ENCODE data around the gene EMSY. TPM values are rescaled to one million over a fixed set of nuclear protein-coding genes. Genes with fewer than 3 reads are reported as not detected.

The EMSY gene
- total and polyA plus RNA-seq, 2 of the 8 experiments (the other 6 are each of a cell fraction or from before 2014, with no cell fraction given): 29.6 to 34.6 TPM

GRCh38 chr11:76578654-76579055 is 133.8 kb downstream of the EMSY start:
- H4K5ac ChIP-seq (ENCODE audit: insufficient read length, low read depth, low read length): no peak overlapping the region
- H3K56ac ChIP-seq (replicated peaks; ENCODE audit: insufficient read length, low read depth, low read length): no peak overlapping the region
- H2BK120ac ChIP-seq (replicated peaks; ENCODE audit: low read depth, low read length): no peak overlapping the region
- H3K23me2 ChIP-seq (ENCODE audit: low read depth, low read length): no peaks in the 10 kb centered on the region
- peak overlapping the region; percentile 75; the same call in 1 of the 2 replicates for H2BK12ac ChIP-seq (ENCODE audit: low read depth, low read length)
- no peak overlapping the region for H3K9ac ChIP-seq (replicated peaks in 1 of 4; ENCODE audit: extremely low read depth in 1 of 4, low read depth in 3 of 4, low read length in 3 of 4)
- H3K79me1 ChIP-seq (ENCODE audit: low read depth, low read length): no peaks in the 10 kb centered on the region
- no peak overlapping the region for H4K91ac ChIP-seq (replicated peaks; ENCODE audit: insufficient read length, low read length)
- FAIRE-seq: no peak
- H3K23ac ChIP-seq (ENCODE audit: insufficient read length): no peak overlapping the region
- WGBS, 2 experiments (ENCODE audit: extremely low coverage in 1 of 2, insufficient coverage in 1 of 2, insufficient read length in 1 of 2, insufficient replicate concordance in 2 of 2, low coverage in 1 of 2, low lambda C conversion rate in 2 of 2, missing lambda C conversion rate in 1 of 2): 80% methylated on average over 11 of the region's 11 CpGs; no CpG with 5 or more reads in 1 of the 2 experiments
- H2AK5ac ChIP-seq (ENCODE audit: low read depth, low read length): no peak overlapping the region
- no peaks in the 10 kb centered on the region for H3K27me3 ChIP-seq (replicated peaks in 1 of 4; ENCODE audit: control insufficient read depth in 3 of 4, extremely low read depth in 1 of 4, insufficient read depth in 3 of 4, low read length in 3 of 4)
- no peak overlapping the region for H3K4me3 ChIP-seq (ENCODE audit: extremely low read depth in 1 of 4, insufficient read depth in 2 of 4, low read depth in 3 of 4, low read length in 4 of 4)
- no peak overlapping the region for H3K27ac ChIP-seq (ENCODE audit: low read depth, low read length)
- peak overlapping the region; percentile 73 for H2AFZ ChIP-seq (ENCODE audit: low read length)
- peaks cover 0 to 11% (median 2%) of the 10 kb centered on the region in 4 experiments; a peak in 5 of 7 replicates for H3K4me1 ChIP-seq (replicated peaks in 1 of 4; ENCODE audit: control insufficient read depth in 3 of 4, insufficient read depth in 4 of 4, low read length in 3 of 4)
- peak overlapping the region; percentile 56; the same call in 1 of the 2 replicates for H2BK5ac ChIP-seq (ENCODE audit: low read depth, low read length)
- H4K8ac ChIP-seq (ENCODE audit: extremely low read depth, insufficient read depth, low read length): no peak overlapping the region
- ChIA-PET POLR2A (ENCODE audit: partially characterized antibody) (interaction anchor here (1.6 kb wide), 1 partner anchor 24 kb away, joined by 4 read pairs; no protein-coding TSS in a partner anchor), CTCF (ENCODE audit: partially characterized antibody) (interaction anchor here (0.9 to 6.0 kb wide), 9 partner anchors 10 to 154 kb away, joined by 3 to 62 read pairs (median 4); no protein-coding TSS in a partner anchor)
- H3K4ac ChIP-seq (replicated peaks; ENCODE audit: insufficient read length, low read depth, low read length): no peak overlapping the region
- no peak overlapping the region; a peak in 1 of 4 replicates for H3K4me2 ChIP-seq (ENCODE audit: insufficient read depth in 1 of 2, low read depth in 2 of 2, low read length in 2 of 2)
- peaks cover 0 to 9% of the 10 kb centered on the region in 2 experiments; a peak in 1 of 4 replicates for H3K9me3 ChIP-seq (ENCODE audit: insufficient read depth in 2 of 2, low read depth in 1 of 2, low read length in 1 of 2)
- 0 out of 2 replicates have a peak overlapping the region, but pooled peaks have one; percentile 61 for H2BK20ac ChIP-seq (ENCODE audit: low read length)
- H4K20me1 ChIP-seq (replicated peaks in 1 of 2; ENCODE audit: control insufficient read depth in 1 of 2, insufficient read depth in 2 of 2, low read length in 2 of 2): no peaks in the 10 kb centered on the region
- TF ChIP-seq ASH2L (IDR thresholded peaks at IDR 0.05; ENCODE audit: low read length): peak; percentile 24
- no peak for TF ChIP-seq KDM1A (IDR thresholded peaks at IDR 0.05; ENCODE audit: borderline replicate concordance, low read length)
- H3K79me2 ChIP-seq (ENCODE audit: control insufficient read depth in 1 of 2, insufficient read depth in 2 of 2, low read length in 2 of 2): no peaks in the 10 kb centered on the region
- no peaks in the 10 kb centered on the region for H3K36me3 ChIP-seq (ENCODE audit: control insufficient read depth in 2 of 4, insufficient read depth in 4 of 4, low read length in 3 of 4)
- H3K18ac ChIP-seq (ENCODE audit: extremely low read depth, low read length): peak overlapping the region; percentile 78
- no peak overlapping the region for H3K14ac ChIP-seq (ENCODE audit: insufficient read length)
- DNase-seq (ENCODE audit: low read depth in 1 of 2, low spot score in 2 of 2): no peak
- H2BK15ac ChIP-seq (ENCODE audit: low read length): no peak overlapping the region
